ENCODE results near the gene LCA5L. TPM values are rescaled to one million over a fixed set of nuclear protein-coding genes. Genes with fewer than 3 reads are reported as not detected.

LCA5L gene
- total and polyA plus RNA-seq, 2 of the 13 experiments (the other 11 are each of a cell fraction or from before 2014, with no cell fraction given) = 0.13 to 0.55 TPM

DNA sequence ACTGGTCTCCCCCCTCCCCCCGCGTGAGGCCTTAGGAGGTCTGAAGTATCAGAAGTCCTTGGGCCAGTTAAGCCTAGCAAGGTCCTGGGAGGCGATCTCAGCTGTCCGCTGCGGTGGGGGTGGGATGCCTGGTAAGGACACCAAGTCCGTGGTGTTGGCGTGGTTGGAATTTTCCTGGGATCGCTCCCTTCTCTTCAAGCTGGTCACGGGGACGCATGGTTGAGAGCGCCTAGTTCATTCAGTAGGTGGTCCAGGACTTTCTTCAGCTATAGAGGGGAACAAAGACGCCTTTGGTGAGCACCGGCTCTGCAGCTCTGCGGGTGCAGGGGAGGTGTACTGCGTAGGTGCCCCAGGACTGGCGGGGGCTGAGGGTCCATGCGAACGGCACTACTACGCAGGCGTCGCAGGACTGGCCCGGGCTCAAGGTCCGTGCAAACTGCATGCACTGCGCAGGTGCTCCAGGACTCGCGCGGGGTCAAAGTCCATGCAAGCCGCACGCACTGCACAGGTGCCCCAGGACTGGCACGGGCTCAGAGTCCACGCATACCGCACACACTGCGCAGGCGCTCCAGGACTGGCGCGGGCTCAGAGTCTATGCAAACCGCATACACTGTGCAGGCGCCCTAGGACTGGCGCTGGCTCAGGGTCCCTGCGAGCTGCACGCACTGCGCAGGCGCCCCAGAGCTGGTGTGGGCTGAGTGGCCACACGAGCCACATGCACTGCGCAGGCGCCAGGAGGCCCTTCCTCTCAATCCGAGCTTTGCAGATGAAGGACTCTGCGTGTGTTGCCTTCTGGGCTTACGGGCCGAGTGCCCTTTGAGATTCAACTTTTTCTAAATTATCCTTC is 60.1 kb downstream of the LCA5L start (continued):
- TF ChIP-seq, protein P1, sequence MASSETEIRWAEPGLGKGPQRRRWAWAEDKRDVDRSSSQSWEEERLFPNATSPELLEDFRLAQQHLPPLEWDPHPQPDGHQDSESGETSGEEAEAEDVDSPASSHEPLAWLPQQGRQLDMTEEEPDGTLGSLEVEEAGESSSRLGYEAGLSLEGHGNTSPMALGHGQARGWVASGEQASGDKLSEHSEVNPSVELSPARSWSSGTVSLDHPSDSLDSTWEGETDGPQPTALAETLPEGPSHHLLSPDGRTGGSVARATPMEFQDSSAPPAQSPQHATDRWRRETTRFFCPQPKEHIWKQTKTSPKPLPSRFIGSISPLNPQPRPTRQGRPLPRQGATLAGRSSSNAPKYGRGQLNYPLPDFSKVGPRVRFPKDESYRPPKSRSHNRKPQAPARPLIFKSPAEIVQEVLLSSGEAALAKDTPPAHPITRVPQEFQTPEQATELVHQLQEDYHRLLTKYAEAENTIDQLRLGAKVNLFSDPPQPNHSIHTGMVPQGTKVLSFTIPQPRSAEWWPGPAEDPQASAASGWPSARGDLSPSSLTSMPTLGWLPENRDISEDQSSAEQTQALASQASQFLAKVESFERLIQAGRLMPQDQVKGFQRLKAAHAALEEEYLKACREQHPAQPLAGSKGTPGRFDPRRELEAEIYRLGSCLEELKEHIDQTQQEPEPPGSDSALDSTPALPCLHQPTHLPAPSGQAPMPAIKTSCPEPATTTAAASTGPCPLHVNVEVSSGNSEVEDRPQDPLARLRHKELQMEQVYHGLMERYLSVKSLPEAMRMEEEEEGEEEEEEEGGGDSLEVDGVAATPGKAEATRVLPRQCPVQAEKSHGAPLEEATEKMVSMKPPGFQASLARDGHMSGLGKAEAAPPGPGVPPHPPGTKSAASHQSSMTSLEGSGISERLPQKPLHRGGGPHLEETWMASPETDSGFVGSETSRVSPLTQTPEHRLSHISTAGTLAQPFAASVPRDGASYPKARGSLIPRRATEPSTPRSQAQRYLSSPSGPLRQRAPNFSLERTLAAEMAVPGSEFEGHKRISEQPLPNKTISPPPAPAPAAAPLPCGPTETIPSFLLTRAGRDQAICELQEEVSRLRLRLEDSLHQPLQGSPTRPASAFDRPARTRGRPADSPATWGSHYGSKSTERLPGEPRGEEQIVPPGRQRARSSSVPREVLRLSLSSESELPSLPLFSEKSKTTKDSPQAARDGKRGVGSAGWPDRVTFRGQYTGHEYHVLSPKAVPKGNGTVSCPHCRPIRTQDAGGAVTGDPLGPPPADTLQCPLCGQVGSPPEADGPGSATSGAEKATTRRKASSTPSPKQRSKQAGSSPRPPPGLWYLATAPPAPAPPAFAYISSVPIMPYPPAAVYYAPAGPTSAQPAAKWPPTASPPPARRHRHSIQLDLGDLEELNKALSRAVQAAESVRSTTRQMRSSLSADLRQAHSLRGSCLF (CRISPR knock-in tag; IDR thresholded peaks at IDR 0.05; ENCODE audit: borderline replicate concordance) = no peak
- TF ChIP-seq NCOR1 (IDR thresholded peaks at IDR 0.05; ENCODE audit: borderline replicate concordance, low read length) (peak; percentile 81), SAP130 (CRISPR knock-in tag; IDR thresholded peaks at IDR 0.05; ENCODE audit: low read depth) (peak; percentile 75), ZFP36L1 (CRISPR knock-in tag; IDR thresholded peaks at IDR 0.05) (peak; percentile 94; the same call in 1 of the 2 replicates), DR1 (CRISPR knock-in tag; IDR thresholded peaks at IDR 0.05) (peak; percentile 81), ZBTB1 (CRISPR knock-in tag; IDR thresholded peaks at IDR 0.05; ENCODE audit: borderline replicate concordance) (no peak), ZBTB3 (CRISPR knock-in tag; IDR thresholded peaks at IDR 0.05; ENCODE audit: borderline replicate concordance, low read depth) (peak; percentile 76; the same call in 1 of the 2 replicates), ZNF326 (CRISPR knock-in tag; IDR thresholded peaks at IDR 0.05; ENCODE audit: borderline replicate concordance) (no peak), ONECUT2 (CRISPR knock-in tag; IDR thresholded peaks at IDR 0.05) (no peak; the same call in 1 of the 2 replicates), SPEN (CRISPR knock-in tag; IDR thresholded peaks at IDR 0.05; ENCODE audit: low read depth) (peak; percentile 99), ZFX (CRISPR knock-in tag; IDR thresholded peaks at IDR 0.05; ENCODE audit: low read depth) (no peak; the same call in none of the 2 replicates), ZNF567 (CRISPR knock-in tag; IDR thresholded peaks at IDR 0.05; ENCODE audit: borderline replicate concordance) (no peak), CBX1 (IDR thresholded peaks at IDR 0.05; ENCODE audit: low read depth) (peak; percentile 53), ZSCAN22 (CRISPR knock-in tag; IDR thresholded peaks at IDR 0.05) (no peak), REPIN1 (CRISPR knock-in tag; IDR thresholded peaks at IDR 0.05; ENCODE audit: borderline replicate concordance, low read depth) (no peak; the same call in 1 of the 2 replicates), RFXAP (CRISPR knock-in tag; IDR thresholded peaks at IDR 0.05; ENCODE audit: borderline replicate concordance) (peak; percentile 22; the same call in 1 of the 2 replicates), SAFB2 (CRISPR knock-in tag; IDR thresholded peaks at IDR 0.05; ENCODE audit: borderline replicate concordance, low read depth) (no peak; the same call in 1 of the 2 replicates), ZNF30 (CRISPR knock-in tag; IDR thresholded peaks at IDR 0.05) (no peak), ATM (IDR thresholded peaks at IDR 0.05; ENCODE audit: borderline replicate concordance) (no peak), ELF1 (CRISPR knock-in tag; IDR thresholded peaks at IDR 0.05) (peak; percentile 36; the same call in 1 of the 2 replicates), MEF2D (CRISPR knock-in tag; IDR thresholded peaks at IDR 0.05) (no peak; the same call in 1 of the 2 replicates), ADNP (CRISPR knock-in tag; IDR thresholded peaks at IDR 0.05) (no peak), ZNF264 (CRISPR knock-in tag; IDR thresholded peaks at IDR 0.05) (0 out of 2 replicates have a peak, but pooled peaks have one; percentile 40), RBM22 (optimal IDR thresholded peaks at IDR 0.05; ENCODE audit: low read length) (no peak), PHB2 (IDR thresholded peaks at IDR 0.05; ENCODE audit: partially characterized antibody) (no peak)
- TF ChIP-seq, protein P2, sequence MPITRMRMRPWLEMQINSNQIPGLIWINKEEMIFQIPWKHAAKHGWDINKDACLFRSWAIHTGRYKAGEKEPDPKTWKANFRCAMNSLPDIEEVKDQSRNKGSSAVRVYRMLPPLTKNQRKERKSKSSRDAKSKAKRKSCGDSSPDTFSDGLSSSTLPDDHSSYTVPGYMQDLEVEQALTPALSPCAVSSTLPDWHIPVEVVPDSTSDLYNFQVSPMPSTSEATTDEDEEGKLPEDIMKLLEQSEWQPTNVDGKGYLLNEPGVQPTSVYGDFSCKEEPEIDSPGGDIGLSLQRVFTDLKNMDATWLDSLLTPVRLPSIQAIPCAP (CRISPR knock-in tag; IDR thresholded peaks at IDR 0.05; ENCODE audit: low read depth) = no peak
